Mesothelial cell of epicardium (in vitro differentiated cells): ENCODE results near the gene TIMMDC1. TPM values are rescaled to one million over a fixed set of nuclear protein-coding genes. Genes with fewer than 3 reads are reported as not detected.

Source experiments
- DNase-seq, 2 experiments: peaks; one replicate each; pipeline ENCODE4 v3.0.0; 2021; ENCODE audit warnings: low spot score in 2 of 2; ENCODE audit not compliant: unreplicated experiment in 2 of 2
- H3K27ac Mint-ChIP-seq: 2 replicates; pipeline ENCODE4 v1.8.0; 2021; ENCODE audit warnings: mixed read lengths
- H3K27me3 Mint-ChIP-seq: 2 replicates; pipeline ENCODE4 v1.8.0; 2021; ENCODE audit warnings: low read depth, mixed read lengths
- H3K36me3 Mint-ChIP-seq: 2 replicates; pipeline ENCODE4 v1.8.0; 2021; ENCODE audit warnings: mixed read lengths
- H3K4me1 Mint-ChIP-seq: 2 replicates; pipeline ENCODE4 v1.8.0; 2021; ENCODE audit warnings: mixed read lengths
- H3K4me3 Mint-ChIP-seq: 2 replicates; pipeline ENCODE4 v1.8.0; 2021; ENCODE audit warnings: mild to moderate bottlenecking, moderate library complexity, mixed read lengths
- H3K9me3 Mint-ChIP-seq: 2 replicates; pipeline ENCODE4 v1.8.0; 2021; ENCODE audit warnings: mixed read lengths
- CTCF ChIP-seq: fragments of 200-600 bp; sonication (generic); IDR thresholded peaks from one replicate; pipeline ENCODE4 v1.5.0; 2021; ENCODE audit warnings: antibody characterized with exemption; ENCODE audit not compliant: unreplicated experiment
- total RNA-seq: library from RNA; stranded (reverse); gene quantifications from 3 replicates; pipeline ENCODE4 v1.2.1, GENCODE V29; 2021

Gene TIMMDC1
- total RNA-seq, 1 donor from 2014 or later: 102 TPM

- no peak for TF ChIP-seq CTCF
- Mint-ChIP-seq H3K27ac (no peak overlapping the region), H3K4me1 (no peaks in the 10 kb centered on the region), H3K36me3 (peaks cover 52% of the 10 kb centered on the region), H3K4me3 (no peak overlapping the region), H3K27me3 (no peaks in the 10 kb centered on the region), H3K9me3 (peaks cover 14% of the 10 kb centered on the region)
- no peak for DNase-seq
These were observed 16.3 kb downstream of the TIMMDC1 start for GRCh38 chr3:119514637-119515036.

GRCh38 chr3:119517112-119517511, 18.8 kb downstream of the TIMMDC1 start:
- peaks cover 70% of the 10 kb centered on the region for H3K36me3 Mint-ChIP-seq
- DNase-seq: no peak
- H3K27me3 Mint-ChIP-seq: no peaks in the 10 kb centered on the region
- H3K27ac Mint-ChIP-seq: no peak overlapping the region
- H3K9me3 Mint-ChIP-seq: peaks cover 28% of the 10 kb centered on the region
- H3K4me3 Mint-ChIP-seq: no peak overlapping the region
- no peaks in the 10 kb centered on the region for H3K4me1 Mint-ChIP-seq
- TF ChIP-seq CTCF: no peak

- H3K4me1 Mint-ChIP-seq: no peaks in the 10 kb centered on the region
- peaks cover 70% of the 10 kb centered on the region for H3K36me3 Mint-ChIP-seq
These were observed 19.7 kb downstream of the TIMMDC1 start for GRCh38 chr3:119518026-119518425.

GRCh38 chr3:119524931-119525662, 26.8 kb downstream of the TIMMDC1 start:
- no peak overlapping the region for H3K4me3 Mint-ChIP-seq
- no peak for DNase-seq

More at GRCh38 chr3:119518026-119518425, 19.7 kb downstream of the TIMMDC1 start:
- H3K9me3 Mint-ChIP-seq: peaks cover 28% of the 10 kb centered on the region
- H3K27me3 Mint-ChIP-seq: no peaks in the 10 kb centered on the region
- H3K4me3 Mint-ChIP-seq: no peak overlapping the region
- DNase-seq: no peak
- TF ChIP-seq CTCF: no peak
- H3K27ac Mint-ChIP-seq: no peak overlapping the region

GRCh38 chr3:119527714-119528113, 29.4 kb downstream of the TIMMDC1 start:
- H3K9me3 Mint-ChIP-seq: no peaks in the 10 kb centered on the region
- no peaks in the 10 kb centered on the region for H3K4me1 Mint-ChIP-seq
- H3K36me3 Mint-ChIP-seq: peaks cover 11% of the 10 kb centered on the region
- H3K4me3 Mint-ChIP-seq: no peak overlapping the region
- TF ChIP-seq CTCF: no peak
- no peak overlapping the region for H3K27ac Mint-ChIP-seq
- H3K27me3 Mint-ChIP-seq: no peaks in the 10 kb centered on the region
- DNase-seq: no peak

More at GRCh38 chr3:119524931-119525662, 26.8 kb downstream of the TIMMDC1 start:
- Mint-ChIP-seq H3K27me3 (no peaks in the 10 kb centered on the region), H3K9me3 (peaks cover 10% of the 10 kb centered on the region), H3K4me1 (no peaks in the 10 kb centered on the region), H3K27ac (no peak overlapping the region), H3K36me3 (peaks cover 29% of the 10 kb centered on the region)
- no peak for TF ChIP-seq CTCF
